ENCODE results near the gene SMARCA2. TPM values are rescaled to one million over a fixed set of nuclear protein-coding genes. Genes with fewer than 3 reads are reported as not detected.

Gene SMARCA2
- total RNA-seq, 4 donors from 2014 or later: 148 to 217 (median 196) TPM

- no peak for TF ChIP-seq POLR2A (IDR thresholded peaks at IDR 0.05)
- TF ChIP-seq CTCF (IDR thresholded peaks at IDR 0.05): no peak
- peak; percentile 49 to 51 for DNase-seq
- WGBS, 2 donors: 30 to 52% methylated on average over 2 of the region's 2 CpGs
- Histone ChIP-seq H3K9me3 (no peaks in the 10 kb centered on the region), H3K4me1 (peaks cover 0 to 3% of the 10 kb centered on the region in 2 donors), H3K36me3 (no peaks in the 10 kb centered on the region), H3K27ac (no peak overlapping the region), H3K4me3 (replicated peaks in 1 of 3) (no peak overlapping the region), H3K27me3 (no peaks in the 10 kb centered on the region)
- intact Hi-C loops (cut with DNase I): no loop called here
Observed at GRCh38 chr9:2231829-2232228, 216.7 kb downstream of the SMARCA2 start.

- Histone ChIP-seq H3K9me3 (no peaks in the 10 kb centered on the region), H3K36me3 (no peaks in the 10 kb centered on the region), H3K4me1 (peaks cover 0 to 3% of the 10 kb centered on the region in 2 donors), H3K27ac (no peak overlapping the region), H3K4me3 (replicated peaks in 1 of 3) (no peak overlapping the region), H3K27me3 (no peaks in the 10 kb centered on the region)
- intact Hi-C loops (cut with DNase I): no loop called here
- WGBS, 2 donors: 75 to 85% methylated on average over 3 of the region's 3 CpGs
- DNase-seq: no peak
- TF ChIP-seq POLR2A (IDR thresholded peaks at IDR 0.05): no peak
- TF ChIP-seq CTCF (IDR thresholded peaks at IDR 0.05): no peak
Observed at GRCh38 chr9:2233274-2233673, 218.1 kb downstream of the SMARCA2 start.

GRCh38 chr9:2234371-2234893 lies 219.3 kb downstream of the SMARCA2 start:
- H3K4me3 ChIP-seq (replicated peaks in 1 of 3): no peak overlapping the region
- no peak for TF ChIP-seq CTCF (IDR thresholded peaks at IDR 0.05)
- peaks cover 0 to 3% of the 10 kb centered on the region in 2 donors for H3K4me1 ChIP-seq
- intact Hi-C loops (cut with DNase I): no loop called here
- no peaks in the 10 kb centered on the region for H3K27me3 ChIP-seq
- no peak overlapping the region for H3K27ac ChIP-seq
- H3K9me3 ChIP-seq: no peaks in the 10 kb centered on the region
- no peaks in the 10 kb centered on the region for H3K36me3 ChIP-seq
- 64 to 67% methylated on average over 5 of the region's 5 CpGs for WGBS, 2 donors
- DNase-seq: peak; percentile 22 to 37

GRCh38 chr9:2235623-2236022 lies 220.5 kb downstream of the SMARCA2 start:
- TF ChIP-seq CTCF (IDR thresholded peaks at IDR 0.05): no peak
- no peak for TF ChIP-seq POLR2A (IDR thresholded peaks at IDR 0.05)
- Histone ChIP-seq H3K27me3 (no peaks in the 10 kb centered on the region), H3K36me3 (no peaks in the 10 kb centered on the region), H3K9me3 (no peaks in the 10 kb centered on the region), H3K4me3 (replicated peaks in 1 of 3) (no peak overlapping the region), H3K4me1 (peaks cover 0 to 3% of the 10 kb centered on the region in 2 donors), H3K27ac (no peak overlapping the region)
- no peak for DNase-seq
- intact Hi-C loops (cut with DNase I): no loop called here
- WGBS, 2 donors: 92 to 97% methylated on average over 5 of the region's 5 CpGs

GRCh38 chr9:2236850-2237249 lies 221.7 kb downstream of the SMARCA2 start:
- WGBS, 2 donors: 87% methylated on average over 3 of the region's 3 CpGs
- DNase-seq: no peak
- no peaks in the 10 kb centered on the region for H3K27me3 ChIP-seq
- no peaks in the 10 kb centered on the region for H3K9me3 ChIP-seq
- H3K27ac ChIP-seq: no peak overlapping the region
- TF ChIP-seq POLR2A (IDR thresholded peaks at IDR 0.05): no peak
- no peak for TF ChIP-seq CTCF (IDR thresholded peaks at IDR 0.05)
- intact Hi-C loops (cut with DNase I): no loop called here
- peaks cover 0 to 6% of the 10 kb centered on the region in 2 donors for H3K4me1 ChIP-seq
- no peak overlapping the region for H3K4me3 ChIP-seq (replicated peaks in 1 of 3)
- no peaks in the 10 kb centered on the region for H3K36me3 ChIP-seq

All from thyroid gland (tissue), 4 donors.